Measurements from ENCODE around the gene HSF5. TPM values are rescaled to one million over a fixed set of nuclear protein-coding genes. Genes with fewer than 3 reads are reported as not detected.
A peak's percentile ranks its signal among the peaks of the same experiment; 100 is the strongest.

The HSF5 gene
- polyA plus RNA-seq, 3 donors = 0.07 TPM; not detected in 2

GRCh38 chr17:58517928-58518609 is 29.9 kb upstream of the HSF5 start:
- Mint-ChIP-seq H3K36me3 (peaks cover 7 to 8% of the 10 kb centered on the region in 2 donors), H3K9me3 (no peaks in the 10 kb centered on the region), H3K27me3 (ENCODE audit: low read depth in 3 of 3) (peaks cover 0 to 8% (median 4%) of the 10 kb centered on the region in 3 donors), H3K27ac (peak overlapping the region; percentile 95 to 99 (median 98)), H3K4me1 (peaks cover 45% of the 10 kb centered on the region), H3K4me3 (peak overlapping the region; percentile 96 to 98)
- H4K20me1 ChIP-seq (ENCODE audit: insufficient read depth, low read length) = peaks cover 11% of the 10 kb centered on the region
- no peak for TF ChIP-seq CTCF (IDR thresholded peaks at IDR 0.05)
- under 1% methylated on average over 34 of the region's 39 CpGs for WGBS (ENCODE audit: insufficient coverage)
- H3K27ac ChIP-seq (ENCODE audit: low read depth in 1 of 2, low read length in 2 of 2) = peak overlapping the region; percentile 88 to 96
- H3K4me2 ChIP-seq (replicated peaks; ENCODE audit: extremely low read depth, low read length, poor library complexity, severe bottlenecking) = peak overlapping the region; percentile 98
- peaks cover 37 to 51% of the 10 kb centered on the region in 2 donors for H3K4me1 ChIP-seq (ENCODE audit: control insufficient read depth in 1 of 2, insufficient read depth in 2 of 2, low read length in 2 of 2)
- H2AFZ ChIP-seq (ENCODE audit: insufficient read depth, low read depth, low read length, poor library complexity, severe bottlenecking) = peak overlapping the region; percentile 98
- H3K9ac ChIP-seq (ENCODE audit: insufficient read depth, low read length, poor library complexity, severe bottlenecking) = peak overlapping the region; percentile 89
- peak overlapping the region; percentile 75 to 100 (median 76) for H3K4me3 ChIP-seq (replicated peaks in 1 of 3; ENCODE audit: low read depth in 2 of 3, low read length in 3 of 3)
- H3K36me3 ChIP-seq (replicated peaks in 1 of 2; ENCODE audit: control insufficient read depth in 1 of 2, insufficient read depth in 2 of 2, low read length in 2 of 2) = peaks cover 0 to 6% of the 10 kb centered on the region in 2 donors
- intact Hi-C loops (cut with micrococcal nuclease) = loop anchor here (2.0 to 10.0 kb wide), 7 partner anchors 59 to 511 kb away; partner anchors contain the start of gene SRSF1 (in 1 of the 2)
- H3K79me2 ChIP-seq (ENCODE audit: insufficient read depth, low read length) = peaks cover 31% of the 10 kb centered on the region
- H3K9me3 ChIP-seq (replicated peaks in 1 of 2; ENCODE audit: control insufficient read depth in 1 of 2, insufficient read depth in 1 of 2, low read length in 2 of 2) = no peaks in the 10 kb centered on the region
- peak; percentile 100 for DNase-seq
- no peaks in the 10 kb centered on the region for H3K27me3 ChIP-seq (ENCODE audit: control insufficient read depth in 2 of 2, insufficient read depth in 2 of 2, low read length in 2 of 2)

- peak overlapping the region; percentile 95 to 99 (median 96) for H3K27ac Mint-ChIP-seq
- H3K4me3 Mint-ChIP-seq = peak overlapping the region; percentile 90 to 96
- peaks cover 31% of the 10 kb centered on the region for H3K79me2 ChIP-seq (ENCODE audit: insufficient read depth, low read length)
- peaks cover 0 to 7% (median 4%) of the 10 kb centered on the region in 3 donors for H3K27me3 Mint-ChIP-seq (ENCODE audit: low read depth in 3 of 3)
- H3K36me3 Mint-ChIP-seq = peaks cover 13 to 14% of the 10 kb centered on the region in 2 donors
- peak overlapping the region; percentile 83 for H2AFZ ChIP-seq (ENCODE audit: insufficient read depth, low read depth, low read length, poor library complexity, severe bottlenecking)
- H3K9me3 Mint-ChIP-seq = no peaks in the 10 kb centered on the region
- no peak for TF ChIP-seq CTCF (IDR thresholded peaks at IDR 0.05)
- H3K4me2 ChIP-seq (replicated peaks; ENCODE audit: extremely low read depth, low read length, poor library complexity, severe bottlenecking) = peak overlapping the region; percentile 98
- WGBS (ENCODE audit: insufficient coverage) = under 1% methylated on average over 24 of the region's 27 CpGs
- peak overlapping the region; percentile 70 to 100 (median 71) for H3K4me3 ChIP-seq (replicated peaks in 1 of 3; ENCODE audit: low read depth in 2 of 3, low read length in 3 of 3)
- intact Hi-C loops (cut with micrococcal nuclease) = loop anchor here (5.0 to 10.0 kb wide), 4 partner anchors 60 to 510 kb away; partner anchors contain the start of gene SRSF1 (in 1 of the 2)
- no peaks in the 10 kb centered on the region for H3K27me3 ChIP-seq (ENCODE audit: control insufficient read depth in 2 of 2, insufficient read depth in 2 of 2, low read length in 2 of 2)
- H3K27ac ChIP-seq (ENCODE audit: low read depth in 1 of 2, low read length in 2 of 2) = peak overlapping the region; percentile 88 to 96
- peaks cover 17% of the 10 kb centered on the region for H4K20me1 ChIP-seq (ENCODE audit: insufficient read depth, low read length)
- H3K4me1 Mint-ChIP-seq = peaks cover 48% of the 10 kb centered on the region
- H3K4me1 ChIP-seq (ENCODE audit: control insufficient read depth in 1 of 2, insufficient read depth in 2 of 2, low read length in 2 of 2) = peaks cover 37 to 53% of the 10 kb centered on the region in 2 donors
- DNase-seq = no peak
- H3K36me3 ChIP-seq (replicated peaks in 1 of 2; ENCODE audit: control insufficient read depth in 1 of 2, insufficient read depth in 2 of 2, low read length in 2 of 2) = peaks cover 5 to 11% of the 10 kb centered on the region in 2 donors
- no peaks in the 10 kb centered on the region for H3K9me3 ChIP-seq (replicated peaks in 1 of 2; ENCODE audit: control insufficient read depth in 1 of 2, insufficient read depth in 1 of 2, low read length in 2 of 2)
- peak overlapping the region; percentile 89 for H3K9ac ChIP-seq (ENCODE audit: insufficient read depth, low read length, poor library complexity, severe bottlenecking)
These were observed 29.2 kb upstream of the HSF5 start for GRCh38 chr17:58517378-58517927.

Measured in CD14-positive monocyte (primary cell).